ENCODE data around the gene USP33.
A peak's percentile ranks its signal among the peaks of the same experiment; 100 is the strongest.
"Not testable (repeated sequence)": the region's sequence is repeated elsewhere in the genome, so short reads cannot be mapped to it uniquely, and the experiment has no call there.

USP33 gene

GRCh38 chr1:77759071-77760028 is at the start of gene USP33:
USP33 (minus strand) TSS chr1:77759852; CDS start chr1:77741697, 18,155 bp downstream.
- DNase-seq, result peak; percentile 83 to 84

GRCh38 chr1:77803371-77803770 is 43.7 kb upstream of the USP33 start:
- no peak for DNase-seq

- no peak for DNase-seq
Measured at GRCh38 chr1:77802026-77802425, 42.4 kb upstream of the USP33 start.

- DNase-seq, result no peak
Measured at GRCh38 chr1:77797991-77798390, 38.3 kb upstream of the USP33 start.

- DNase-seq, result no peak
Measured at GRCh38 chr1:77796695-77797405, 37.2 kb upstream of the USP33 start.

- DNase-seq, result no peak
Measured at GRCh38 chr1:77794550-77794949, 34.9 kb upstream of the USP33 start.

GRCh38 chr1:77786093-77786741 is 26.6 kb upstream of the USP33 start:
- DNase-seq, result not testable (repeated sequence)

GRCh38 chr1:77783141-77783540 is 23.5 kb upstream of the USP33 start:
- no peak for DNase-seq

GRCh38 chr1:77781683-77782082 is 22.0 kb upstream of the USP33 start:
- no peak for DNase-seq

GRCh38 chr1:77779529-77780281 is 20.1 kb upstream of the USP33 start, which contains the start of gene MIGA1:
MIGA1 (plus strand) TSS chr1:77779649; CDS start chr1:77783253, 3,604 bp downstream.
- peak; percentile 82 to 91 for DNase-seq

GRCh38 chr1:77776007-77776700 is 16.5 kb upstream of the USP33 start:
- DNase-seq, result no peak

- no peak for DNase-seq
Measured at GRCh38 chr1:77768006-77768405, 8.4 kb upstream of the USP33 start.

- DNase-seq, result no peak
Measured at GRCh38 chr1:77762072-77762476, 2.4 kb upstream of the USP33 start.

GRCh38 chr1:77757603-77758002 is 2.0 kb downstream of the USP33 start:
- DNase-seq, result no peak

GRCh38 chr1:77757066-77757584 is 2.5 kb downstream of the USP33 start:
- DNase-seq, result no peak

- DNase-seq, result no peak
Measured at GRCh38 chr1:77756052-77756754, 3.4 kb downstream of the USP33 start.

GRCh38 chr1:77749489-77749888 is 10.2 kb downstream of the USP33 start:
- DNase-seq, result not testable (repeated sequence)

GRCh38 chr1:77744576-77744975 is 15.1 kb downstream of the USP33 start:
- no peak for DNase-seq

- peak in 1 of 2 experiments; percentile 3 for DNase-seq
Measured at GRCh38 chr1:77742011-77742555, 17.6 kb downstream of the USP33 start.

- no peak for DNase-seq
Measured at GRCh38 chr1:77741316-77741715, 18.3 kb downstream of the USP33 start.

- DNase-seq, result no peak
Measured at GRCh38 chr1:77739235-77739634, 20.4 kb downstream of the USP33 start.
